MM.1S (cell line): ENCODE results near the gene PRPF19.

Source experiments
- EZH2 ChIP-seq: fragments of 300-600 bp; sonication (generic); optimal IDR thresholded peaks from 2 replicates; pipeline ENCODE3; 2017; ENCODE audit warnings: low read depth, mild to moderate bottlenecking, antibody characterized with exemption, low read length, mixed read lengths
- EZH2phosphoT487 ChIP-seq: fragments of 300-600 bp; sonication (generic); IDR thresholded peaks from 2 replicates; pipeline ENCODE4 v1.6.1; 2018; ENCODE audit warnings: antibody characterized with exemption, low read length
- TF ChIP-seq, protein P1 (sequence below): fragments of 300-600 bp; sonication (generic); IDR thresholded peaks from 2 replicates; pipeline ENCODE4 v1.5.1; 2016; ENCODE audit warnings: antibody characterized with exemption, low read length, mixed read lengths

DNA sequence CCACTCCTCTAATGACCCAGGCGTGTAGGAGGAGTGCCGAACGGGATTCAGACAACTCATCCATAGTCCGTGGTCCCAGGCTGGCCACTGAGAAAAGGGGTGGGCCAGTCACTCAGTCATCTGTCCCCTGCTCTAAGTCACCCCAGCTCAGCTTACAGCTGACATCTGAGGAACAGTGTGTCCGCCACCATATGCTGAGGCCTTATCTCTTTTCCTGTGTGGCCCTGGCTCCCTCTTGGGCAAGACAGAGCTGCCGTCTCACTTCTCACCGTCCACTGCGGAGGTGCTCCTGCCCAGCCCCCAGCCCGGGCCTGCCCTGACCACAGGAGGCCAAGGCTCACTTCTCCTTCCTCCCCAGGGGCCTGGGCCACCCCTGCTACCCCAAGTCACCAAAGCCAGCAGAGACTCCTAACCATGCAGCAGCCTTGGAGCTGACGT lies 57.7 kb downstream of the PRPF19 start:
- no peak for TF ChIP-seq EZH2
- TF ChIP-seq, protein P1, sequence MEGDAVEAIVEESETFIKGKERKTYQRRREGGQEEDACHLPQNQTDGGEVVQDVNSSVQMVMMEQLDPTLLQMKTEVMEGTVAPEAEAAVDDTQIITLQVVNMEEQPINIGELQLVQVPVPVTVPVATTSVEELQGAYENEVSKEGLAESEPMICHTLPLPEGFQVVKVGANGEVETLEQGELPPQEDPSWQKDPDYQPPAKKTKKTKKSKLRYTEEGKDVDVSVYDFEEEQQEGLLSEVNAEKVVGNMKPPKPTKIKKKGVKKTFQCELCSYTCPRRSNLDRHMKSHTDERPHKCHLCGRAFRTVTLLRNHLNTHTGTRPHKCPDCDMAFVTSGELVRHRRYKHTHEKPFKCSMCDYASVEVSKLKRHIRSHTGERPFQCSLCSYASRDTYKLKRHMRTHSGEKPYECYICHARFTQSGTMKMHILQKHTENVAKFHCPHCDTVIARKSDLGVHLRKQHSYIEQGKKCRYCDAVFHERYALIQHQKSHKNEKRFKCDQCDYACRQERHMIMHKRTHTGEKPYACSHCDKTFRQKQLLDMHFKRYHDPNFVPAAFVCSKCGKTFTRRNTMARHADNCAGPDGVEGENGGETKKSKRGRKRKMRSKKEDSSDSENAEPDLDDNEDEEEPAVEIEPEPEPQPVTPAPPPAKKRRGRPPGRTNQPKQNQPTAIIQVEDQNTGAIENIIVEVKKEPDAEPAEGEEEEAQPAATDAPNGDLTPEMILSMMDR, result no peak
- TF ChIP-seq EZH2phosphoT487, result no peak
